ENCODE data around the gene DIP2C.

The DIP2C gene

DNA sequence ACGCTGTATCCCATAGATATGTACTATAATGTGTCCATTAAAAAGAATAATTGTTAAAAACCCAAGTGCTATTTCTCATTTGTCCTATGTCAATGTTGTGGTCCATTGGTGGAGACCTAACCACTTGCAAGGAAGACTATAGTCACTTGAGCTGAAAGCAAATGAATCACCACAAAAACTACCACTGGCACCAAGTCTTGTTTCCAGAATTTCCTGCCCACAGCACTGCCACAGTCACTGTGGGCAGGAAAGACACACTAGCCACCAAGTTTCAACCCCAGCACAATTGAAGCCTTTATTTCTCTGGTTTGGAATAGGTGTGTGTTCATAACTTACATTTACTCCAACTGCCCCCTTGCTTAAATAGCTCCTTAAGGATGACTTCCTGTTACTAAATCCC lies 12.4 kb downstream of the DIP2C start:
- no peak for DNase-seq

DNA sequence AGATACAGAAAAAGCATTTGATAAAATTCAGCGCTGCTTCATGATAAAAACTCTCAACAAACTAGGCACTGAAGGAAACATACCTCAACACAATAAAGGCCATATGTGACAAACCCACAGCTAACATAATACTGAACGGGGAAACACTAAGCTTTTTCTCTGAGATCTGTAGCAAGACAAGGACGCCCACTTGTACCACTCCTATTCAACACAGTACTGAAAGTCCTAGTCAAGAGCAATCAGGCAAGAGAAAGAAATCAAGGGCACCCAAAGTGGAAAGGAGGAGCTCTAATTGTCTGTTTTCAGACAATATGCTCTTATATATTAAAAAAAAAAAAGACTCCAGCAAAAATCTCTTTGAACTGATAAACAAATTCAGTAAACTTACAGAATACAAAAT lies 13.3 kb downstream of the DIP2C start:
- no peak for DNase-seq

- DNase-seq = no peak
Observed at GRCh38 chr10:675532-675931, 13.9 kb downstream of the DIP2C start.

DNA sequence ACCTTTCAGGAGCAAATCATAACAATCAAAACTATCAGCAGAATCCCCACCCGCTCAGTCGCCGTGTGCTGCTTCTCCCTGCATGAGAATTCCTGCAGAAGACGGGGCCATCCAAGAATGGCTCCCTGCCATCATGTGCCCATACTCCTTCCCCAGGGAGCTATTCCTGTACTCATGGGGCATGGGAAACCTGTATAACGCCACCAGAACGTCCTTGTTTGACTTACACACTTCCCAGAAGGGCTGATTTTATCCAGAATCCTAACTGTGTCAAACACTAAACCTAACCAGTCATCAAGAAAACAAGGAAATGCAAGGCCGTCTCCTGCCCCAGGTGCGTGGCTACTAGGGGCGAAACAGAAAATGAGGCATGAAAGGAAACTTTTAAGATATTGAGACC lies 16.0 kb downstream of the DIP2C start:
- DNase-seq = no peak

- no peak for DNase-seq
Observed at GRCh38 chr10:672992-673391, 16.5 kb downstream of the DIP2C start.

GRCh38 chr10:672203-672602 lies 17.3 kb downstream of the DIP2C start:
- DNase-seq = no peak

GRCh38 chr10:670990-671389 lies 18.5 kb downstream of the DIP2C start:
- DNase-seq = no peak

DNA sequence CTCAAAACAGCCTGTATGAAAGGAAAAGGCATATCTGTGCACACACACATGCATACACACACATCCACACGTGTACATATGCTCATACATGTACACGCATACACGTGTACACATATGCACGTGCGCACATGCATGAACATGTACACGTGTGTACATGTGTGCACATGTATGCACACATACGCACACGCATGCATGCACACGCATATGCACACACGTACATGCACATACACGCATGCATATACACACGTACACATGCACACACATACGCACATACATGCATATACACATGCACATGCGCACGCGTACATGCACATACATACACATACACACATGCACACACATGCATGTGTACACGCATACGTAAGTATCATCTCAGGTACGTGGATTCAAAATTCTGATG lies 19.4 kb downstream of the DIP2C start:
- DNase-seq = no peak

DNA sequence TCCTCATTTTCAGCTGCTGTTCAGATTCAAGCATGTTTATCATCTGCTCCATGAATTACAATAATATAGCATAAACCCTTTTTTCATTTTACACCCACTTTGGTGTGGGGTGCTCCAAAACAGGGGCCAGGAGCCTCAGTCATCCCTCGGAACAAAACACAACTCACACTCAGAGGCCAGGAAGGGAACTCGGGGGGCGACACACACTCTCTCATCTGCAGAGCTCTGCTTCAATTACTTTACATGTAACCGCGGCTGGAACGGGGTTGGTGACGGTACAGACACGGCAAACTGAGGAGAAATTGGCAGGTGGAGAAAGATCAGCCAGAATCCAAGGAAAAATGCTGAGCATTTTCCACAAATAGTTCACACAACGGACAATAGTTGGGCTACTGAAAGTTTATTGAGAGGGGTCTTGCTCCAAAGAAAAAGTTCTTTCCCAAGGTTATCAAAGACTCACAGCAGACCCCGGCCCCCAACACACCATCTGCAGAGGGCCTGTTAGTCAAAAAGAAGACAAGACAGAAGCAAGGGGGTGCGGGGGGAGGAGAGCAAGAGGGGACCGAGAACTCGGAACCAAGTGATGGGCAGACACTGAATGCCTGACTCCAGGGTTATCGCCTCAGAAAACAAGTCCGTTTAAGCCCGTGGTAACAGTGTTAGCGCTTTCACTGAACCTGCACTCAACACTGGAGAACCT lies 20.5 kb downstream of the DIP2C start:
- no peak for DNase-seq

GRCh38 chr10:667602-668143 lies 21.8 kb downstream of the DIP2C start:
- DNase-seq = no peak

- no peak for DNase-seq
Observed at GRCh38 chr10:667096-667495, 22.4 kb downstream of the DIP2C start.

- no peak for DNase-seq
Observed at GRCh38 chr10:666237-667012, 23.0 kb downstream of the DIP2C start.

- DNase-seq = no peak
Observed at GRCh38 chr10:665579-666091, 23.8 kb downstream of the DIP2C start.

- no peak for DNase-seq
Observed at GRCh38 chr10:664893-665292, 24.6 kb downstream of the DIP2C start.

DNA sequence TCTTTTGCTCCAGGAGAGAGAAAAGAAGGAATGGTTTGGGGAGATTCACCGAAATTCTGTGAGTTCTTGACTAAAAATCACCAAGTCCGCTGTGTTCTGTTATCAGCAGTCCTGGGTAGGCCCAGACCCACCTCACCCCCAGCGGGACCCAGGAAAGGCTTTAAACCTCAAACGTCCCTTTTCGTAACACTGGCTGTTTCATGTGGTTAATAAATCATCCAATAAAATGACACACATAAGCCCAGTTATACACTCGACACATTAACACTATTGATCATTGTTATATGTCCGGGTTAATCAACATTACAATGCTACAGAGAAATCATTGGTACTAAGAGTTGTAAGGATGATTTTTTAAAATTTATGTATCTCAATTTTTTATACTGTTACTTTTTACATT lies 25.2 kb downstream of the DIP2C start:
- no peak for DNase-seq

- no peak for DNase-seq
Observed at GRCh38 chr10:663831-664251, 25.6 kb downstream of the DIP2C start.

DNA sequence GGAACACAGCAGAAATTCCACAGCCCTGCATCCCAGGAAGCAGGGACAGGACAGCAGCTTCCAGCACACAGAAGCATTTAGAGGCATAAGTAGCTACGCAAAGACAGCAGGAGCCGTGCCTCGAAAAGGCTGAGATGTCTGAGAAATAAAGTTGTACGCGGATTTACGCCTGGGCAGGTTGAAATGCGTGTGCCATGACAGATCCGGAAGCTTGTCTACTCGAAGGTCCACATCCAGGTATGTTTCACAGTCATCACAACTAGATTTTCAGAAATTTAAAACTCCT lies 26.1 kb downstream of the DIP2C start:
- DNase-seq = no peak

DNA sequence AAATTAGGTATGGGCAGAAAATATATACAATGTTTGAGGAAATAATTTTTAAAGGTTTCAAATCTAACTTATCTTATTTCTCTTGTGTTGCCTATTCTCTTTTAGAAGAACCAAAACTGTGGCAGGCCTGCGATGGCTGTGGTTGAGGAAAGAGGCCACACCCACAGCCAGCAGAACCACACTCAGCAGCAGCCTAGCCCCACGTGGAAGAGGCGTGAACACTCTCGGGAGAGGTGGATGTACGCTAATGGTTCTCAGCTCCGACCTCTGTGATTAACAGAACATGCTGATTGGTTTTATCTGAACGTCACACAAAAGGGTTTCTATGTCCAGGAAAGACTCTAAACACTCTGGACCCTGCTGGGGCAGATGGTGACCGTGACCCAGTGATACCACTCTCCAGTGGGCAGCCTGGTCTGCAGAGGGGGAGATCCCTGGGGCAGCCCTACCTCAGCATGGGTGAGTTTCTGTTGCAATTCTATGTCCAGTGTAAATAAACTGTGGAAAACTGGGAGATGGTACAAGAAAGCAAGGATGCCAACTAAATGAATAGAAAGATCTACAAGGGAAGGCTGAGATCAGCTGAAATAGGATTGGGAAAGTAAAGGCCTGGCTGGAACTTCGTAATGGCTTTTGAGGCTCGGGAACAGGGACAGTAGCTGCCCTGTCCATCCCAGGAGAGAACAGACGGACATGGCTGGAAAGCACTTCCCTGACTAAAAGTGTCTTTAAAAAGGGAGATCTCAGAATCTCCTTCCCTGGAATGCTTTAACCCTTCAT lies 26.6 kb downstream of the DIP2C start:
- no peak for DNase-seq

DNA sequence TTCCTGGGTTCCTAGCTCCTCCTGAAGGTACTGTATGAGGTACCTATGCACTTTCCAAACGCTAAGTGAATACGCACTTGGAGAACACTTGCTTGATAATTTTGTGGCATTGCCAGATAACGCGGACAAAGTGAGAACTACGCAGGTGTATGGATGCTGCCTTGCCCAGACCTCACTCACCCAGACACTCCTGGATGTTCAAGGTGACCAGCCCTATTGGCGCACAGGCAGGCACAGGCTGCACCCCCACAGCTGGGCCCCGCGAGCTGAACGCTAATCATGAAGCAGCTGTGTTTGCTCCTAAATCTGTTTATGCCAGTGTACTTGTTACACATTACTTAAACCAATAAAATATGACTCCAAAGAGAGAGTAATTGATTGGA lies 27.3 kb downstream of the DIP2C start:
- no peak for DNase-seq

GRCh38 chr10:661597-662222 lies 27.8 kb downstream of the DIP2C start:
- DNase-seq = no peak

DNA sequence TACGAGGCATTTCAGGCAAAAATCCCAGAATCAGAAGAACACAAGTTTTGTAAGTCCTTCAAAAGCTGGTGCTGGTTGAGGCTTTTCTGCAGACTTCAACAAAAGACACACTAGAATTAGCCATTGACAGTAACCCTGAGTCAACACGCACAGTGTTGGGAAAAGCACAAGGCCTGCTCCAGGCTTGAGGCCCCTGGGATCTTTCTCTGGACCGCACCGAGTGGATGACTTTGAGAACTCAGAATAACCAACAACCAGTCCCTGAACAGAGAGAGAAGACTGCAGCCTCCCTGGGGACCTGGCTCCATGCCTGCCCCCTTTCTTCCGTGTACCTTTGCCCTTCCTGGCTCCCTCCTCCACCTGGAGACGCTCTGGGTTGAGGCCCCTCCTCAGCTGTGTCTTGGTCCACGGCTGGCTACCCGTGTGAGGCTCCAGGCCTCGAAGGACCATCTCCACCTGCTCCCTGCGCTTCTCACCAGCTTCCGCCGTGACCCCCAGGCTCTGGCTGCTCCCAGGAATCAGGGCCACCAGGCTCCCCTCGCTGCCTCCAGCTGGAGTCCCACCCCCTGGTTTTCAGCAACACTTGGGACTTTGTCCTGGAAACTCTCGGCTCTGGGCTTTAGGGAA lies 28.4 kb downstream of the DIP2C start:
- DNase-seq = no peak

GRCh38 chr10:660413-660969 lies 29.0 kb downstream of the DIP2C start:
- DNase-seq = no peak

All from DMS 273 treated with DMSO at 0.1 percent for 48 hours (cell line).